GM19239 (cell line): ENCODE measurements around the gene SEPTIN12.
"Not testable (repeated sequence)": the region's sequence is repeated elsewhere in the genome, so short reads cannot be mapped to it uniquely, and the experiment has no call there.

Experiments used
- DNase-seq: peaks from one replicate; pipeline ENCODE4 v3.0.0; 2011; ENCODE audit warnings: low spot score; ENCODE audit not compliant: insufficient read length
- FAIRE-seq: peaks from 2 replicates; lab custom pipeline; 2011; peaks lifted over from hg19 to GRCh38; lab: Jason Lieb, UNC

The SEPTIN12 gene

GRCh38 chr16:4763791-4764190, 24.4 kb downstream of the SEPTIN12 start:
- DNase-seq (no peak), FAIRE-seq (no peak)

- DNase-seq = no peak
- no peak for FAIRE-seq
These were observed 25.9 kb downstream of the SEPTIN12 start for GRCh38 chr16:4762205-4762604.

- DNase-seq = no peak
- no peak for FAIRE-seq
These were observed 27.8 kb downstream of the SEPTIN12 start for GRCh38 chr16:4760221-4760910.

- DNase-seq (no peak), FAIRE-seq (no peak)
These were observed 32.5 kb downstream of the SEPTIN12 start for GRCh38 chr16:4755687-4756086.

- no peak for DNase-seq
- FAIRE-seq = no peak
These were observed 33.3 kb downstream of the SEPTIN12 start for GRCh38 chr16:4754865-4755264.

- DNase-seq (no peak), FAIRE-seq (no peak)
These were observed 34.9 kb downstream of the SEPTIN12 start for GRCh38 chr16:4753227-4753626.

GRCh38 chr16:4752351-4753100, 35.6 kb downstream of the SEPTIN12 start:
- no peak for DNase-seq
- no peak for FAIRE-seq

- DNase-seq = no peak
- no peak for FAIRE-seq
These were observed 37.2 kb downstream of the SEPTIN12 start for GRCh38 chr16:4750896-4751295.

GRCh38 chr16:4749700-4750257, 38.4 kb downstream of the SEPTIN12 start:
- FAIRE-seq (no peak), DNase-seq (no peak)

- no peak for DNase-seq
- FAIRE-seq = no peak
These were observed 39.3 kb downstream of the SEPTIN12 start for GRCh38 chr16:4748682-4749411.

GRCh38 chr16:4747906-4748681, 40.1 kb downstream of the SEPTIN12 start:
- DNase-seq = no peak
- FAIRE-seq = no peak

- no peak for FAIRE-seq
These were observed 41.1 kb downstream of the SEPTIN12 start for GRCh38 chr16:4746991-4747574.

GRCh38 chr16:4746215-4746614, 41.9 kb downstream of the SEPTIN12 start:
- no peak for FAIRE-seq
- no peak for DNase-seq

More at GRCh38 chr16:4746991-4747574, 41.1 kb downstream of the SEPTIN12 start:
- no peak for DNase-seq

- DNase-seq (no peak), FAIRE-seq (no peak)
These were observed 42.9 kb downstream of the SEPTIN12 start for GRCh38 chr16:4745274-4745569.

GRCh38 chr16:4744555-4745273, 43.4 kb downstream of the SEPTIN12 start:
- no peak for DNase-seq
- FAIRE-seq = no peak

GRCh38 chr16:4743226-4743878, 44.8 kb downstream of the SEPTIN12 start:
- FAIRE-seq = no peak
- DNase-seq = no peak

GRCh38 chr16:4738370-4738769, 49.8 kb downstream of the SEPTIN12 start:
- not testable (repeated sequence) for DNase-seq, FAIRE-seq

- DNase-seq = no peak
- no peak for FAIRE-seq
These were observed 50.6 kb downstream of the SEPTIN12 start for GRCh38 chr16:4737545-4737944.

GRCh38 chr16:4736546-4736945, 51.6 kb downstream of the SEPTIN12 start:
- no peak for DNase-seq
- FAIRE-seq = no peak
